H9 (cell line): Measurements from ENCODE around the gene PROX1. TPM values are rescaled to one million over a fixed set of nuclear protein-coding genes. Genes with fewer than 3 reads are reported as not detected.

Experiments
- DNase-seq: peaks from one replicate; pipeline ENCODE4 v3.0.0-alpha.2; 2017
- H2AFZ ChIP-seq: one replicate; pipeline ENCODE4 v1.6.1; 2013; ENCODE audit warnings: mild to moderate bottlenecking, low read length, control low read depth, moderate library complexity
- H2AK5ac ChIP-seq: 2 replicates; pipeline ENCODE4 v1.6.1; 2013; ENCODE audit warnings: low read length, control low read depth, mixed read lengths; ENCODE audit not compliant: insufficient read length
- H2BK120ac ChIP-seq: one replicate; pipeline ENCODE4 v1.6.1; 2013; ENCODE audit warnings: low read depth, mild to moderate bottlenecking, low read length, control low read depth, inconsistent platforms; ENCODE audit not compliant: poor library complexity, severe bottlenecking
- H2BK12ac ChIP-seq: 2 replicates; pipeline ENCODE4 v1.6.1; 2013; ENCODE audit warnings: low read length, control low read depth, mixed read lengths, low read depth; ENCODE audit not compliant: insufficient read length
- H2BK15ac ChIP-seq: 2 replicates; pipeline ENCODE4 v1.6.1; 2013; ENCODE audit warnings: low read depth, low read length, control low read depth
- H2BK20ac ChIP-seq: one replicate; pipeline ENCODE4 v1.6.1; 2013; ENCODE audit warnings: low read depth, mild to moderate bottlenecking, low read length, control low read depth, inconsistent platforms; ENCODE audit not compliant: poor library complexity, severe bottlenecking
- H2BK5ac ChIP-seq: 2 replicates; pipeline ENCODE4 v1.6.1; 2013; ENCODE audit warnings: low read length, control low read depth, mixed read lengths; ENCODE audit not compliant: insufficient read length
- H3K14ac ChIP-seq: 2 replicates; pipeline ENCODE4 v1.6.1; 2013; ENCODE audit warnings: low read length, control low read depth; ENCODE audit not compliant: insufficient read depth
- H3K18ac ChIP-seq: 2 replicates; pipeline ENCODE4 v1.6.1; 2013; ENCODE audit warnings: low read depth, mild to moderate bottlenecking, mixed read lengths, low read length, control low read depth; ENCODE audit not compliant: insufficient read length
- H3K23ac ChIP-seq: 2 replicates; pipeline ENCODE4 v1.6.1; 2013; ENCODE audit warnings: low read length, control low read depth, mixed read lengths, low read depth; ENCODE audit not compliant: insufficient read length
- H3K23me2 ChIP-seq: 2 replicates; pipeline ENCODE4 v1.6.1; 2013; ENCODE audit warnings: low read depth, mild to moderate bottlenecking, mixed read lengths, low read length, control low read depth; ENCODE audit not compliant: insufficient read length, poor library complexity, severe bottlenecking
- H3K27ac ChIP-seq: 2 replicates; pipeline ENCODE4 v1.5.1; 2013; ENCODE audit warnings: low read length, control low read depth, mixed read lengths, low read depth; ENCODE audit not compliant: insufficient read length
- H3K27me3 ChIP-seq: 2 replicates; pipeline ENCODE4 v1.6.1; 2013; ENCODE audit warnings: low read length, control low read depth, inconsistent platforms; ENCODE audit not compliant: insufficient read depth
- H3K4ac ChIP-seq: 2 replicates; pipeline ENCODE4 v1.6.1; 2013; ENCODE audit warnings: low read depth, mild to moderate bottlenecking, control low read depth, inconsistent platforms, low read length, moderate library complexity
- H3K4me1 ChIP-seq: 2 replicates; pipeline ENCODE4 v1.6.1; 2013; ENCODE audit warnings: low read length, control low read depth, inconsistent platforms; ENCODE audit not compliant: insufficient read depth
- H3K4me2 ChIP-seq: 2 replicates; pipeline ENCODE4 v1.6.1; 2013; ENCODE audit warnings: low read length, control low read depth, mixed read lengths; ENCODE audit not compliant: insufficient read length, insufficient read depth
- H3K56ac ChIP-seq: 2 replicates; pipeline ENCODE4 v1.6.1; 2013; ENCODE audit warnings: low read depth, mild to moderate bottlenecking, mixed read lengths, low read length, control low read depth; ENCODE audit not compliant: insufficient read length
- H3K79me1 ChIP-seq: 2 replicates; pipeline ENCODE4 v1.6.1; 2013; ENCODE audit warnings: low read depth, mild to moderate bottlenecking, moderate library complexity, low read length, control low read depth, inconsistent platforms; ENCODE audit not compliant: insufficient read depth, poor library complexity, severe bottlenecking
- H3K79me2 ChIP-seq: 2 replicates; pipeline ENCODE4 v1.6.1; 2013; ENCODE audit warnings: low read length, control low read depth, inconsistent platforms; ENCODE audit not compliant: insufficient read depth
- H3K9ac ChIP-seq: 2 replicates; pipeline ENCODE4 v1.6.1; 2013; ENCODE audit warnings: low read length, control low read depth, mixed read lengths; ENCODE audit not compliant: insufficient read length; ENCODE audit errors: extremely low read depth
- H3K9me3 ChIP-seq: one replicate; pipeline ENCODE4 v1.6.1; 2013; ENCODE audit warnings: low read depth, low read length, inconsistent platforms; ENCODE audit not compliant: control insufficient read depth
- H3T11ph ChIP-seq: one replicate; pipeline ENCODE4 v1.6.1; 2013; ENCODE audit warnings: mild to moderate bottlenecking, low read length, control low read depth, inconsistent platforms
- H4K20me1 ChIP-seq: one replicate; pipeline ENCODE4 v1.6.1; 2013; ENCODE audit not compliant: control insufficient read depth, insufficient read length, insufficient read depth
- H4K5ac ChIP-seq: 2 replicates; pipeline ENCODE4 v1.6.1; 2013; ENCODE audit warnings: low read depth, mild to moderate bottlenecking, mixed read lengths, low read length, control low read depth; ENCODE audit not compliant: insufficient read length
- H4K8ac ChIP-seq: replicated peaks from 2 replicates; pipeline ENCODE4 v1.6.1; 2013; ENCODE audit warnings: low read length, control low read depth, mixed read lengths, low read depth; ENCODE audit not compliant: insufficient read length
- H4K91ac ChIP-seq: 2 replicates; pipeline ENCODE4 v1.6.1; 2013; ENCODE audit warnings: low read depth, mild to moderate bottlenecking, moderate library complexity, mixed read lengths, low read length, control low read depth; ENCODE audit not compliant: insufficient read length
- H3K27ac Mint-ChIP-seq, 3 experiments: 2 replicates in 2 of 3; 3 replicates in 1 of 3; pipeline ENCODE4 v1.8.0; 2020 to 2021; ENCODE audit warnings: mixed read lengths in 3 of 3, mild to moderate bottlenecking in 1 of 3, moderate library complexity in 1 of 3
- H3K27me3 Mint-ChIP-seq: 2 replicates; pipeline ENCODE4 v1.8.0; 2021; ENCODE audit warnings: low read depth, mild to moderate bottlenecking, moderate library complexity, mixed read lengths
- H3K36me3 Mint-ChIP-seq, 3 experiments: 2 replicates in 2 of 3; 3 replicates in 1 of 3; pipeline ENCODE4 v1.8.0; 2020 to 2021; ENCODE audit warnings: low read depth in 3 of 3, mixed read lengths in 3 of 3; ENCODE audit not compliant: insufficient read depth in 1 of 3
- H3K4me1 Mint-ChIP-seq, 2 experiments: 2 replicates each; pipeline ENCODE4 v1.8.0; 2020; ENCODE audit warnings: mixed read lengths in 2 of 2
- H3K4me3 Mint-ChIP-seq, 2 experiments: 2 replicates in 1 of 2; 3 replicates in 1 of 2; pipeline ENCODE4 v1.8.0; 2020 to 2021; ENCODE audit warnings: mild to moderate bottlenecking in 2 of 2, mixed read lengths in 2 of 2, moderate library complexity in 1 of 2
- H3K9me3 Mint-ChIP-seq, 2 experiments: 2 replicates in 1 of 2; 3 replicates in 1 of 2; pipeline ENCODE4 v1.8.0; 2020; ENCODE audit warnings: mild to moderate bottlenecking in 2 of 2, mixed read lengths in 2 of 2, moderate library complexity in 1 of 2
- WGBS: extraction: QIAGEN DNeasy Blood & Tissue Kit; methylation state at CpG from one replicate; pipeline ENCODE4 v1.1.7; 2013; ENCODE audit warnings: missing lambda C conversion rate, low lambda C conversion rate, mixed read lengths; ENCODE audit not compliant: insufficient read length; ENCODE audit errors: extremely low coverage; 5-methylcytosine and 5-hydroxymethylcytosine counted together
- total RNA-seq: library from RNA; stranded (reverse); gene quantifications from 2 replicates; pipeline ENCODE4 v1.2.1, GENCODE V29; 2021
- TF ChIP-seq, protein P1 (sequence below): fragments of 200-600 bp; sonication (generic); conservative IDR thresholded peaks from 3 replicates; pipeline ENCODE4 v1.8.0; 2021; ENCODE audit warnings: antibody characterized with exemption, mild to moderate bottlenecking

PROX1 gene
- total RNA-seq, 1 experiment from 2014 or later, result 0.72 TPM

- no peak overlapping the region for H3K4ac ChIP-seq
- H4K20me1 ChIP-seq, result no peaks in the 10 kb centered on the region
- H3K23me2 ChIP-seq, result no peaks in the 10 kb centered on the region
- no peak overlapping the region for H2BK5ac ChIP-seq
- H3K79me1 ChIP-seq, result no peaks in the 10 kb centered on the region
- no peak overlapping the region for H3T11ph ChIP-seq
- WGBS, result no CpG with 5 or more reads among the region's 8 CpGs
- H3K18ac ChIP-seq, result no peak overlapping the region
- H3K9ac ChIP-seq, result no peak overlapping the region
- H2BK120ac ChIP-seq, result no peak overlapping the region
- Mint-ChIP-seq H3K4me1 (peaks cover 2 to 3% of the 10 kb centered on the region in 2 experiments; a peak in 3 of 4 replicates), H3K27me3 (no peaks in the 10 kb centered on the region), H3K27ac (no peak overlapping the region), H3K36me3 (no peaks in the 10 kb centered on the region), H3K9me3 (no peaks in the 10 kb centered on the region), H3K4me3 (no peak overlapping the region)
- H3K79me2 ChIP-seq, result no peaks in the 10 kb centered on the region
- H3K56ac ChIP-seq, result no peak overlapping the region
- H2BK12ac ChIP-seq, result no peak overlapping the region
- TF ChIP-seq, protein P1, sequence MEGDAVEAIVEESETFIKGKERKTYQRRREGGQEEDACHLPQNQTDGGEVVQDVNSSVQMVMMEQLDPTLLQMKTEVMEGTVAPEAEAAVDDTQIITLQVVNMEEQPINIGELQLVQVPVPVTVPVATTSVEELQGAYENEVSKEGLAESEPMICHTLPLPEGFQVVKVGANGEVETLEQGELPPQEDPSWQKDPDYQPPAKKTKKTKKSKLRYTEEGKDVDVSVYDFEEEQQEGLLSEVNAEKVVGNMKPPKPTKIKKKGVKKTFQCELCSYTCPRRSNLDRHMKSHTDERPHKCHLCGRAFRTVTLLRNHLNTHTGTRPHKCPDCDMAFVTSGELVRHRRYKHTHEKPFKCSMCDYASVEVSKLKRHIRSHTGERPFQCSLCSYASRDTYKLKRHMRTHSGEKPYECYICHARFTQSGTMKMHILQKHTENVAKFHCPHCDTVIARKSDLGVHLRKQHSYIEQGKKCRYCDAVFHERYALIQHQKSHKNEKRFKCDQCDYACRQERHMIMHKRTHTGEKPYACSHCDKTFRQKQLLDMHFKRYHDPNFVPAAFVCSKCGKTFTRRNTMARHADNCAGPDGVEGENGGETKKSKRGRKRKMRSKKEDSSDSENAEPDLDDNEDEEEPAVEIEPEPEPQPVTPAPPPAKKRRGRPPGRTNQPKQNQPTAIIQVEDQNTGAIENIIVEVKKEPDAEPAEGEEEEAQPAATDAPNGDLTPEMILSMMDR, result no peak
- no peaks in the 10 kb centered on the region for H3K27me3 ChIP-seq
- H2BK20ac ChIP-seq, result no peak overlapping the region
- no peak overlapping the region for H4K91ac ChIP-seq
- no peak overlapping the region for H2AFZ ChIP-seq
- H2BK15ac ChIP-seq, result no peak overlapping the region
- H3K27ac ChIP-seq, result no peak overlapping the region
- no peak overlapping the region for H3K14ac ChIP-seq
- no peak overlapping the region for H4K8ac ChIP-seq
- no peak overlapping the region for H3K23ac ChIP-seq
- no peak overlapping the region for H3K4me2 ChIP-seq
- H3K4me1 ChIP-seq, result no peaks in the 10 kb centered on the region
- no peak for DNase-seq
- no peaks in the 10 kb centered on the region for H3K9me3 ChIP-seq
- H2AK5ac ChIP-seq, result no peak overlapping the region
- H4K5ac ChIP-seq, result no peak overlapping the region
Observed at GRCh38 chr1:214008791-214009422, 21.1 kb downstream of the PROX1 start.
